Stimulated activated CD8-positive, alpha-beta memory T cell treated with anti-CD3 and anti-CD28 coated beads, Interleukin-12 subunit alpha, Interleukin-12 subunit beta, amount 100 ng/mL, for 4 hours (primary cell): ENCODE measurements around the gene CWH43.
"Not testable (repeated sequence)": the region's sequence is repeated elsewhere in the genome, so short reads cannot be mapped to it uniquely, and the experiment has no call there.

Experiments
- DNase-seq: peaks from one replicate; pipeline ENCODE4 v3.0.0-alpha.2; 2020; ENCODE audit warnings: low read depth

CWH43 gene

DNA sequence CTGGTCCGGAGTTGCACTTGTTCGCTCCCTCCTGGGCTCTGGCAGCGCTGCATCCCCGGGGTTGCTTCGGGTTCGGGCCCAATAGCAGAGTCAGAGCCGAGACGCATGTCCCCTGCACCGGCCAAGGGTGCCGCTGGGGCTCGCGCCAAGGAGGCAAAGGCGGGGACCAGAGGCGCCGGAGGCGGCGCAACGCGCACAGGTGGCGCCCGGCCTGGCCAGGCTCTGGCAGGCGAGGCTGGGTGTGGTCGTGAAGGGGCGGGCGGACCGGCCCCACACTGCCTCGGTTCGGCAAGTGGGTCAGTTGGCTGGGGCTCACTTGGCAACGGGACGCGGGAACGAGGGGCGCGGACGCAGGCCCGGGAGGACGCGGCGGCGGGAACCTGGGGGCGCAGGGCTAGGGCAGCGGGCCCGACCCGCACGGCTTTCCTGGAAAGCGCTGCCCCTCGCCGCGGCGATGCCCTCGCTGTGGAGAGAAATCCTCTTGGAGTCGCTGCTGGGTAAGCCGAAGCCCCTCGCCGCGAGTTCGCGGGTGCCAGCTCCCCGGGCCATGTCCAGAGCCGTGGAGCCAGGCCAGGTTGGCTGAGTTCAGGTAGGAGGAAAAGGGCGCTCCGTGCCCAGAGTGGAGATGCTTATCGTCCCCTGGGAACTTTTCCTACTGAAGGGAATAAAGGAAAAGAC is at the start of gene CWH43:
Gene CWH43, plus strand, starts transcription at position 300 of the 678 bp plus-strand sequence. Its CDS starts 155 bp downstream, at position 455.
- no peak for DNase-seq

- no peak for DNase-seq
Measured at GRCh38 chr4:48937033-48937432, 49.0 kb upstream of the CWH43 start.

DNA sequence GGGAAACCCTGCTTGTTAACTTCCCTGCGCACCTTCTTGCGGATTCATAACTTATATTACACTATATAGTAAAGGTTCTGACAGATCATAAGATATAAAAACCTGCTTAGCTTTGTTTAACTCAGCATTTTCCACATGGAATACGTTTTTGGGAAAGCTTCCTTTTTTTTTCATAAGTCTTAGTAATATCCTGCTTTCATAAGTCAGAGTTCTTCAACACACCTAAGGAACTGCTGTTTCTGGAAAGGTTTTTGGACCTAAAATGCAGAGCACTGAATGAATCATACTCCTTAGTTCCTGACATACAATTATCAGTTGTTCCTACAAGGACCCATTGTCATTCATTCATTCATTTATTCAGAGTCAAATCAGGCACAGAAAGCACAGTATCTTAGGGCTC is 47.2 kb upstream of the CWH43 start:
- no peak for DNase-seq

DNA sequence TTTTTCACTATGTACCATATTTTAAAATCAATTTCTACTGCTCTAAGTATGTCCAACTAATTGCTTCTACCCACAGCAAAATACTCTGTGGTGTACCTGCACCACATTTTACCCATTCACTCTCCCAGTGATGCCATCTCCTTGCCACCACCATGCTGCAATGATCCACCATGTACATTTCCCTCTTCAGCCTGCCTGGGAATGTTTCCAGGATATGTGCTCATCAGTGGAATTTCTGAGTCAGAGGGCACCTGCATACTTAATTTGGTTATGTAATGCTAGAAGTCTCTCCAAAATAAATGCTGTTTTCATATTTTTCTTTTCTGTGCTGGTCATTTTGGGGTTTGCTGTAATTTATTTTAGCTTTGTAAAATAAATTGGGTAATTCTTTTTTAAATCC is 46.3 kb upstream of the CWH43 start:
- no peak for DNase-seq

- no peak for DNase-seq
Measured at GRCh38 chr4:48943387-48943786, 42.7 kb upstream of the CWH43 start.

DNA sequence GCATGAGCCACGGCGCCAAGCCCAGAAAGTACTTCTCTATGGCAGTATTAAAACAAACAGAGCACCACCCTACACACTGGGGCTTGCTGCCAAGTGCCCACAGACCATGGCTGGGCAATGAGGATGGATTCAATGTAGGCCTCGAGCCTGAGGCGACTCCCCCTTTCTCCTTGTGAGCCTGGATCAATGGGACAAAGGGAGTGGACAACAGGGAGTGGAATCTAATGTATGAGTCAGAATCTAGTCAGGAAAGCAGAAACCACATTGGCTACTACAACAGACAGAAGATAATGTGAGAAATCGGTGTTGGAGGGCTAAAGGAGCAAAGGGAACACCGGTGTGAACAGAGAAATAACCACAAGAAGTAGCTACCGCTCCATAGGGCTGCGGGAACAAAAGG is 41.8 kb upstream of the CWH43 start:
- DNase-seq = no peak

- DNase-seq = peak; percentile 4
Measured at GRCh38 chr4:48944756-48945241, 41.3 kb upstream of the CWH43 start.

DNA sequence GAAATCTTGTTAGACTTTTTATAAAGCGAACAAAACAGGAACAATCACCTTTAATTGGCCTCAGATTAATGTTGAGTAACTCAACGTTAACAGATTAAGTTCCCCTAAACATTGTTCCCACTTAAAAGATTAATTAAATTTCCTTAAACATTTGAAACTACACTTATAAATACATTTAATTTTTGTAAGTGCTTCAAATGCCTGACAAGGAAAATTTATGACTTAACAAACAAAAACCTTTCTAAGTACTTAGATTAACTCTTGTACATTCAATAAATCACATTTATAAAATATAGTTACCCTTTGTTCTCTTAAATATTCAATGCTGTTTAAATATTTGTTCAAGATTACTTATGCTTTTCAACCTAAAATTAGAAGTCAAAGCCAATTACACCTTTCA is 40.1 kb upstream of the CWH43 start:
- DNase-seq = no peak

- no peak for DNase-seq
Measured at GRCh38 chr4:48947731-48948130, 38.3 kb upstream of the CWH43 start.

- DNase-seq = no peak
Measured at GRCh38 chr4:48949086-48949485, 37.0 kb upstream of the CWH43 start.

DNA sequence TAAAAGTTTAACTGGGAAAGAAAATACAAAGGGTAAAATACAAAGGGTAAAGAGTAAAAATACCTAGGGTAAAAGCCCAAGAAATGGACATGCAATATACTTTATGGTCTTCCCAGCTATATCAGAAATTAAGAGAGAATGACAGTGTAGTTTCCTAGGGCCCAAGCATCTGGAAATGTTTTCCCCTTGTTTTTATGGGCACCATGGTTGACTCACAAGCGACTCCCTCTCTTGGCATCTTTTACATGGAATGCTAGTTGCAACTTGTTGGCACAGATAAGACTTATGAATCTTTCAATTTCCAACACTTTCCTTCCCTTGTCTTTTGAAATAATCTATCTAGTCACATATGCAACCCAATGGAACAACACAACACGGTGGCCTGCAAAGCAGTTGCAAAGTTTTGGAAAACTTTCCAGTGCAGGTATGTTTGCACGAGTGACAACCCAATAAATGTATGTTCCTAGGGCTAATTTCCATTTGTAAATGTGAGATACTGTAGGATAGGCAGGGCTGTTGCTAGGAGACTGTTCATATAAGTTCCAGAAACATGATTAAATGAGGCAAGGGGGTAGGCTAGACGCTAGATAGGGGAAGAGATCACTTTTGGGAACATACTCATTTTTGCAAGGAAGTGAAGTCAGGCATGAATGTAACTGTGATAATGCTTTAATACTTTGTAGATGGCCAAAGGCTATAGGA is 36.4 kb upstream of the CWH43 start:
- DNase-seq = no peak

DNA sequence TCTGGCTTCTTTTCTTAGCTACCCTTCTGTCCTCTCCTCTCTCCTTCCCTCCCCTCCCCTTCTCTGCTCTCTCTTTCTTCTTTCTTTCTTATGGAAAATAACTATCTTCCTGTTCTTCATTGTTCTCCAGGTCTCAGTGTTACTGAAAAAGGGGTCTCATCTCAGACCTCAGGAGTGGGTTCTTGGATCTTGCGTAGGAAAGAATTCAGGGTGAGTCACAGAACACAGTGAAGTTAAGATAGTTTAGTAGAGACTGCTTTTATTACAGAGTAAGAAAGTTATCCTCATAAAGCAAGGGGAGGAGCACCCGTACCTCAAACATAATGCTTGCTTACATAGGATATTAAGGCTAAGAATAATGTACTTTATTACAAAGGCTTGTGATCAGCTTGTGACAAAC is 31.8 kb upstream of the CWH43 start:
- DNase-seq = no peak

GRCh38 chr4:48957366-48957765 is 28.7 kb upstream of the CWH43 start:
- DNase-seq = not testable (repeated sequence)

DNA sequence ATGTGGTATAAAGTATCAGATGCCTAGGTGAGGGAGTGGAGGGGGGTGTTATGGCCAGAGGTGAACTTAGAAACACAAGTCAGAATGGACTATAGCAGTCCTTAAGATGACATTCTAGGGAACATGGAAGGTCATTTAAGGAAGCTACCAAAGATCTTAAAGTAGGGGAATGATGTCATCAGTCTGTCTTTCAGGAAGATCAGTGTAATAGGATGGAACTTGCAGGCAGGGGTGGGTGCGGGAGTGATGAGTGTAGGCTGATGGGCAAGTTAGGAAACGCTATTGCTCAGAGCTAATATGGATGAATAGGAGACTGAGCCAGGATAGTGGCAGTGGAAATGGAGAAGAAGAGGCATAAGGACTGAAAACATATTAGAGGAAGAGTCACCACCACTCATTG is 27.5 kb upstream of the CWH43 start:
- no peak for DNase-seq

GRCh38 chr4:48960988-48961635 is 25.0 kb upstream of the CWH43 start:
- DNase-seq = no peak

GRCh38 chr4:48962636-48963035 is 23.4 kb upstream of the CWH43 start:
- no peak for DNase-seq

DNA sequence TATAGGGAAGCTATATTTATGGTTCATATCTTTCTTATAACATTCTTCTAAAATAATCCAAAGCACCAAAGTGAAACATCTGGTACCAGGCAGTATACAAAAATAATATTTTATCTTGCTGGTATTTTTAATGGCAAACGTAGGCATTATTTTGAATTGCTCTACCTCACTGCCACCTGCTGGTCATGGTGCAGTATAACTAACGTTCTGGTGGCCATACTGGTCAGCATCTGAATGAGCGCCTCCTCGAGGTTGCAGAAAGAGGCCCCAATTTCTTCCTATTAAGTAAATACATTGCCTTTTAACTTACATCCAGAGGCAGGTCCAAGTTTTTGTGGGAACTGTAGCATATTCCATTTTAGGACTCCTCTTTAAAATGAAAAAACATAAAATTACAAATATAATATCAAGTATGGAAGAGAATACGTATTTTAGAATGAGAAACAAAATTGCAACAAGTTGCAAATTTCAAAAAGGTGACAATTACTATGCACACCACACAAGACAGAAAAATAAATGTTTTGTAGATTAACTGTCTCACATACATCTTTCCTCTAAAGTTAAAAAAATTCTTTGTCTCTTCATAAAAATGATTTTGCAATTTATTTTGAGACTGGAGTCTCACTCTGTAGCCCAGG is 22.9 kb upstream of the CWH43 start:
- DNase-seq = peak; percentile 28

DNA sequence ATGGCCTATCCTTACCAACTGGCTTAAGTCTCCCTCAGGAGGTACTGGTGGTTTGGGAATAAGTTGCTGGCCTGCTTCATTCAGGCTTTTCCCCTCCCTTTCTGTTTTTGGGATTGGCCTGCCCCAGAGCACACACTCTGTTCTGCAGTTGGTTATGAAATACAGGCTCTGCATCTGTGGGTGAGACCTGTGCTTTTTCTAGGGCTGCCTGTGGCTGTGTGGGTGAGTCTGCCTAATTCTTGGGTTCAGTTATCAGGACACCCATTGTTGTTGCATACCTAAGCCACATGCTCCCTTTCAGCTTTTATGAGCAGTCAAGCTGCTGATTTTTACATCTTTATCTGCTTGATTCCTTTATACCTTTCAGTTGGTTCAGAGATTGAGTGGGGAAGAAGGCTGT is 19.0 kb upstream of the CWH43 start:
- DNase-seq = no peak

GRCh38 chr4:48967631-48968030 is 18.4 kb upstream of the CWH43 start:
- no peak for DNase-seq

- DNase-seq = no peak
Measured at GRCh38 chr4:48968814-48969213, 17.3 kb upstream of the CWH43 start.

DNA sequence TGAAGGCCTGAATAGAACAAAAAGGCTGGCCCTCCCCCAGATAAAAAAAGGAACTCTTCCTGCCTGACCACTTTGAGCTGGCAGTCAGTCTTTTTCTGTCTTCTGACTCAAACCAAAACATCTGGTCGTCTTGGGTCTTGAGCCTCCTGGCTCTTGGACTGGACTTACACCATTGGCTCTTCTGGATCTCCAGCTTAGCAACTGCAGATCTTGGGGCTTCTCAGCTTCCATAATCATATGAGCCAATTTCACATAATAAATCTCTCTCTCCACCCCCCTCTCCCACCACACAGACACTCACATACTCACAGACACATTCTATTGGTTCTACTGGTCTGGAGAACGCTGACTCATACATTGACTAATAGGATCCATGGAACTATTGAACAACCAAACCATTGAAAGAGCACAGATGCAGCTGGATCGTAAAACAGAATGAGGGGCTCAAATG is 15.6 kb upstream of the CWH43 start:
- DNase-seq = no peak

- DNase-seq = no peak
Measured at GRCh38 chr4:48974979-48975640, 11.0 kb upstream of the CWH43 start.
